Measurements from ENCODE around the gene ACBD6.

Gene ACBD6

GRCh38 chr1:180366371-180367068 is 135.9 kb downstream of the ACBD6 start:
- FAIRE-seq: no peak

DNA sequence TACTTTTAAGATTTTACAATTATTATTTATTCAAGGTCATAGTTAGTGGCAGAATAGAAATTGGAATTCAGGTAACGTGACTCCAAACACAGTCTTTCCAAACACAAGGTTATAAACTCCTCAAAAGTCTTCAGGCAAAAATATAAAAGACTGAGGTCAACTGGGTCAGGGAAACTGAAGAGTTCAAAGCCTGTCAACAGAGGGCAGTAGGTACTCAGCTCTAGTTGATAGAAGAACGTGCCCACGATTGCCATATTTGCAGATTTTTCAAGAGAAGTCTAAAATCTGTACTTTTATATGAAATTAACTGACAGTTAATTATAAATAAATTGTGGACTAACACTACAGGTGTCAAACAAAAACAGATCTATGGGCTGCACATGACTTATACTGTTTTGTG is 137.3 kb downstream of the ACBD6 start:
- FAIRE-seq: no peak

DNA sequence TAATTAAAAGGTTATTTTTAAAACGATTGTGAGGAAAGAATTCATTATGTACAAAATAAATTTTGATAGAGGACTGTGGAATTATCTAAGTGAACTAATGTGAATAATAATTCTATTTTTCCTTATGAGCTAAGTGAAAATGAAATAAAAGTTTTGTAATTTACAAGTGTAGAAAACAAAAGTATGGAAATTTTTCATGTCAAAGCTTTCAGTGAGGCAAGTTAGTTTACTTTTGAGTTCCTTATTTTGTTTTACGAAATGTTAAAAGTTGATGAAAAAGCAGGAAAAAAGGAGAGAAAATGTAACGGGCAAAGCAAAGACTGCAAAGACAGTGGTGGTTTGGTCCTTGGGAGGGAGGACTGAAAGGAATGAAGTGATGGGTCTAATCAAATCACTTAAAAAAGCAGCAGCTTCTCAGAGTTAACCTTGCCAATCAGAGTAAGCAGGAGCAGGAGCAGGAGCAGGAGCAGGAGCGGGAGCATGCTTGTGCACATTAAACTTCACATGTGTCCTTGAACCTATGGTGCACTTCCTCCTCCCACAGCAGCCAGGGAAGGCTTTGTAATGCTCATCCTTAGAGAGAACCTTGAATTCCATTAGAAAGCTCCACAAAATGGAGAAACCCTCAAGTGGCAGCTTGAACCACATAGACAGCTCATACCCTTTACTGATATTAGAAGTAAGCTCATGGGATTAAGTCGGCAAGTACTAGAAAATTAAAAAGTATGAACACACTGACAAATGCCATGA is 139.0 kb downstream of the ACBD6 start:
- FAIRE-seq: peak; percentile 6

DNA sequence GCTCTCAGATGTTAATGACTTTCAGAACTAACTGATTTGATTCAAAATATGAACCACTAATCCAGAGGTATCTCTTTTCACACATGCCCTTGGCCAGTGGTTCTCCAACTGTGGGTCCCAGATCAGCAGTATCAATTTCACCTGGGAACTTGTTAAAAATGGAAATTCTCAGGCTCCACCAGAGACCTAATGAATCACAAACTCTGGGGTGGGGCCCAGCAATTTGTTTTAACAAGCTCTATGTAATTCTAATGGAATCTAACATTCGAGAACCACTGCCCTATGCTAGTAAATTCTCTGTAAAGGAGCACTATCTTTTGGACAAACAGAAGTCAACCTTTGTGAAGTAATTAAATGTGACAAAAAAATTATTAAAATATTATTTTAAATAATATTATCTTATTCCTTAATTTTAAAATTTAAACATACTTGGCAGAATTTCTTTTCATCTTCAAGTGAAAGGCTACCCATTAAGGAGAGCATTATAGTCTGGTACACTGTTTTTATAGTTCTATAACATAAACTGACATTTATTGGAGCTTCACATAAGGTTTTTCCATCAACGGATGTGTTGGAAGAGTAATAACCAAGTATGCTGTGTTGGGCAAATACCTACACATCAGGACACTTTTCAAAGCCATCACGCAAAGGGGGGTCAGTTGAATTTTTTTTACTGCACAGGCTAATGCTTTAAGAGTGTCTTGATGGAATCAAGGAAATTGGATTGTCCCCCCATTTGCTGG is 141.9 kb downstream of the ACBD6 start:
- no peak for FAIRE-seq

DNA sequence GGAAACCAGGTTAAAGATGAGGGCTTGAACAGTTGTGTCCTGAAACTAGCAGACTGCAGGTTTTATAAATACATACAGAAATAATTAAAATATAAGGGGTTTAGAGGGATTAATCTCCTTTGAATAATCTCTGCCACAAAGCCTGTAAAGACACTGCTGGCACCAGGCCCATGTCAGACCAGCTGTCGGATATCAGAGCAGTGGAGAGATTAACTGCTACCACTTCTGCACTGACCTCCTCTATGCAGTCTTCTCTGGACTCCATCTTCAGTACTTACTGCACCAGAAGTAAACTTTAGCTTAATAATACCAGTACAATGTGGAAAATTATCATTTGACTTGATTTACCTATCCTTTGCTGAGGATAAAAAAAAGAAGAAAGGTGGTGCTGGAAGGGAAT is 143.7 kb downstream of the ACBD6 start:
- no peak for FAIRE-seq

- no peak for FAIRE-seq
Measured at GRCh38 chr1:180353945-180354344, 148.4 kb downstream of the ACBD6 start.

GRCh38 chr1:180352588-180352987 is 149.8 kb downstream of the ACBD6 start:
- no peak for FAIRE-seq

- FAIRE-seq: no peak
Measured at GRCh38 chr1:180352021-180352420, 150.4 kb downstream of the ACBD6 start.

DNA sequence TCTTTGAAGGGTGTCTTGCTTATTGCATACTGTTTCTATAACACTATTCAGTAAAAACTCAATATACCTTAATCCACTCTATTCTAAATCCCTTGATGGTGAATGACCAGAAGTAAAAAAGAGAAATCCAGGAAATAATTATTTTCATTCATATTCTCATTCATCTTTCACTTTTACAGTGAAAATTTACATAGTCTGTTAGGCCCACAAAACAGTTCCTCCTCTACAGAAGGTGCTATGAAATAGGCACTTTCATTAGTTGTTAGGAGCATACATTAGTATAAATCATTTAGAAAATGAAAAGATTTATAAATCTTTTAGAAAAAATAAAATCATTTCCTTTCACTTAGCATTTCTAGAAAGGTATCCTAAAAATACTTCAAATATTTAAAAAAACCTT is 157.2 kb downstream of the ACBD6 start:
- peak; percentile 8 for FAIRE-seq

- peak; percentile 36 for FAIRE-seq
Measured at GRCh38 chr1:180343921-180344769, 158.2 kb downstream of the ACBD6 start.

- no peak for FAIRE-seq
Measured at GRCh38 chr1:180327089-180327488, 175.3 kb downstream of the ACBD6 start.

DNA sequence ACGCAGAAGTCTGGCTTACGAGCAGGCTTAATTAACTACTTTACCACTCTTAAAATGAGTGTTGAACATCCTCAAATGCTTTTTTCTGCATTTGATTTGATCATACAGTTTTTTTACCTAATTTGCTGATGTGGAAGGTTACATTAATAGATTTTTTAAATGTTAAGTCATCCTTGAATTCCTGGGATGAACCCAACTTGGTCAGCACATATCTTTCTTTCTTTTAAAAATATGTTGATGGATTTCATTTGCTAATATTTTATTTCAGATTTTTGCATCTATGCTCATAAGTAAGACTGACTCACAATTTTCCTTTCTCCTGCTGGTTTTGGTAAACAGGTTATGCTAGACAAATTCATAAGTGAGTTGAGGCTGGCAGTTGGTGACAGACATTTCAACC is 189.5 kb downstream of the ACBD6 start:
- FAIRE-seq: no peak

GRCh38 chr1:180311011-180311730 is 191.2 kb downstream of the ACBD6 start:
- no peak for FAIRE-seq

- no peak for FAIRE-seq
Measured at GRCh38 chr1:180310095-180310494, 192.3 kb downstream of the ACBD6 start.

GRCh38 chr1:180309338-180309737 is 193.0 kb downstream of the ACBD6 start:
- no peak for FAIRE-seq

GRCh38 chr1:180301135-180301742 is 201.1 kb downstream of the ACBD6 start:
- no peak for FAIRE-seq

DNA sequence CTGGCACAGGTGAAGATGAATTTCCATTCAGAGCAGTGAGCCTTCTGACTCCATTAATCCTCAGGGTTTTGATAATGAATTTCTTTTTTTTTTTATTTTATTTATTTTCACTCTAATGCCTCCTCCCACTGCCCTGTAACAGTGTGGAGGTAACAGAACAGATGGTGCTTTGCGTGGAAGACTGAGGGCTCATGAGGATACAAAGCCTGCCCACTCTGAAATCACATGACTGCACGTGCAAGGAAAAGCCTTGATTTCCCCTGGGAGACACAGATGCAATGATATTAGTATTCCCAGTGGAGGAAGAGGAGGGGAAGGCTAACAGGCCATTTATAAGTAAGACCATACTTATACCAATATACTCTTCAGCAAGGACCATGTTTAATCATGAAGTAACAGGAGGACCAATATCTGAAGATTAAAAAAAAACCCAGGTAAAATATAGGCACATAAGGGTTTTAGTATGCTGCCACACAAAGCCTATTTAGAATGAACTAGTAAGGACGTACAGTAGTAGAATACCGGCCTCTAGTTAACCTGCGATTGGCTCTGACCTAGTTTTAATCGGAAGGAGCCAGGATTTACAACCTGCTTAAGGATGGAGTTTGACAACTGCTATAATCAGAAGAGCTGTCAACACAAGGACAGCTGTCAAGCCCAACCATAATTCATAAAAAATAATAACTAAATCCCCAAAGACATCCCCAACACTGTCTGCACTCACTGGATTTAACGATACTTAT is 202.7 kb downstream of the ACBD6 start:
- no peak for FAIRE-seq

DNA sequence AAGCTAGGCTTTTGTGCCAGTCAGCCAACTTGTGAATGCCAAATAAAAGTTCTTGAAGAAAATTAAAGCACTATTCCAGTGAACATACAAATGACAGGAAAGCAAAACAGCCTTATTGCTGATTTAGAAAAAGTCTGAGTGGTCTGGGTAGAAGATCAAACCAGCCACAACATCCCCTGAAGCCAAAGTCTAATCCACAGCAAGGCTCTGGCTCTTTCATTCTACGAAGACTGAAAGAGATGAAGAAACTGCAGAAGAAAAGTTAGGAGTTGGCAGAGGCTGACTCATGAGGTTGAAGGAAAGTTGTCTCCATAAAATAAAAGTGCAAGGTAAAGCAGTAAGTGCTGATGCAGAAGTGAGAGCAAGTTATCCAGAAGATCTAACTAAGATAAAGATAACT is 206.4 kb downstream of the ACBD6 start:
- FAIRE-seq: no peak

DNA sequence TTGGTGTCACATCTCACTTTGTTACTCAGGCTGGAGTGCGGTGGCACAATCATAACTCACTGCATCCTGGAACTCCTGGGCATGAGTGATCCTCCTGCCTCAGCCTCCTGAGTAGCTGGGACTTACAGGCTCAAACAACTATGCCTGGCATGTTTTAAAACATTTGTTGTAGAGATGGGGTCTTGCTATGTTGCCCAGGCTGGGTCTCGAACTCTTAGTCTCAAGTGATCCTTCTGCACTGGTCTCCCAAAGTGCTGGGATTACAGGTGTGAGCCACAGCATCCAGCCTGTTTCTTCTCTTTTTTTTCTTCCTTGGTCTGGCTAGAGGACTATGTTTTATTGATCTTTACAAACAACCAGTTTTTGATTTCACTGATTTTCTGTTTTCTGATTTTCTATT is 207.7 kb downstream of the ACBD6 start:
- FAIRE-seq: no peak

GRCh38 chr1:180291004-180291403 is 211.4 kb downstream of the ACBD6 start:
- no peak for FAIRE-seq

Data from G401.6 (cell line).